Spinal cord (tissue), 10 donors: Measurements from ENCODE around the gene SLC9C1. TPM values are rescaled to one million over a fixed set of nuclear protein-coding genes. Genes with fewer than 3 reads are reported as not detected.

Experiments used
- DNase-seq, 6 donors: peaks; one replicate each; pipeline versions ENCODE4 v3.0.0 to v3.0.0-alpha.2; 2013 to 2015; ENCODE audit warnings: low spot score in 6 of 6, low read depth in 4 of 6
- H3K27ac ChIP-seq: one replicate; pipeline ENCODE4 v1.5.1; 2013; ENCODE audit warnings: low read depth, low read length, control low read depth
- H3K27me3 ChIP-seq: one replicate; pipeline ENCODE4 v1.6.1; 2013; ENCODE audit warnings: low read length; ENCODE audit not compliant: control insufficient read depth, insufficient read depth
- H3K36me3 ChIP-seq: one replicate; pipeline ENCODE4 v1.6.1; 2013; ENCODE audit warnings: low read length; ENCODE audit not compliant: control insufficient read depth, insufficient read depth
- H3K4me1 ChIP-seq: one replicate; pipeline ENCODE4 v1.6.1; 2013; ENCODE audit warnings: low read length; ENCODE audit not compliant: control insufficient read depth, insufficient read depth
- H3K4me3 ChIP-seq: one replicate; pipeline ENCODE4 v1.5.1; 2013; ENCODE audit warnings: low read depth, low read length, control low read depth
- H3K9me3 ChIP-seq: one replicate; pipeline ENCODE4 v1.6.1; 2013; ENCODE audit warnings: low read length; ENCODE audit not compliant: control insufficient read depth, insufficient read depth
- WGBS: methylation state at CpG from one replicate; pipeline ENCODE4 v1.1.5; 2013; ENCODE audit warnings: missing lambda C conversion rate; ENCODE audit not compliant: insufficient coverage; 5-methylcytosine and 5-hydroxymethylcytosine counted together
- polyA plus RNA-seq, 2 donors: library from polyadenylated mRNA; unstranded; fragments of 120-200 nt; gene quantifications; one replicate each; pipeline ENCODE4 v1.2.1, GENCODE V29; 2013; ENCODE audit not compliant: insufficient read length in 2 of 2
- small RNA-seq: library from RNA; depleted of rRNA; stranded (forward); fragments of <200 nt; gene quantifications from one replicate; pipeline ENCODE3, GENCODE V24; 2014; ENCODE audit warnings: low replicate concordance
- total RNA-seq, 2 donors: library from RNA; depleted of rRNA in 1 of 2; stranded (reverse); fragments of 120-200 nt in 1 of 2; fragments of >200 nt in 1 of 2; gene quantifications; one replicate each; pipeline versions ENCODE4 v1.2.3 to v1.2.4, GENCODE V29; 2013 to 2014
- donor health status: healthy.

The SLC9C1 gene
- total and polyA plus RNA-seq, 4 donors: 0.12 to 0.72 (median 0.45) TPM

DNA sequence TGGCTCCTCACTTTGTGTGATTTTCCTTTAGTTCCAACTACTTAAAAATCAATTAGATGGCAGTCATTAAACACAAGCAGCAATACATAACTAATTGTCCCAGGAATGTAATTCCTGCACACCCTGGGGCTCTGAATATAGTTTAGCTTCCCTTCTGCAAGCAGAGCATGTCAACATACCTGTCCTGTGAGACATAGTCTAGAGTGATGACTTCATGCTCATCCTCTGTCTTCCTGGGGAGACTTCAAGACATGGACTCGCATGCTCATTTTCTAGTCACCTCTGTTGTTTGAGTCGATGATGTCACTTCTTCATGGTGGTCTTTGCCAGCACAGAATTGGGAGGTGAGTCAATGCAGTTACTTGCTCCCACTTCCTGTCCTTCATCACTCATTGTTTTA is 192.1 kb downstream of the SLC9C1 start:
- DNase-seq: peak in 1 of 6 donors; percentile 84

DNA sequence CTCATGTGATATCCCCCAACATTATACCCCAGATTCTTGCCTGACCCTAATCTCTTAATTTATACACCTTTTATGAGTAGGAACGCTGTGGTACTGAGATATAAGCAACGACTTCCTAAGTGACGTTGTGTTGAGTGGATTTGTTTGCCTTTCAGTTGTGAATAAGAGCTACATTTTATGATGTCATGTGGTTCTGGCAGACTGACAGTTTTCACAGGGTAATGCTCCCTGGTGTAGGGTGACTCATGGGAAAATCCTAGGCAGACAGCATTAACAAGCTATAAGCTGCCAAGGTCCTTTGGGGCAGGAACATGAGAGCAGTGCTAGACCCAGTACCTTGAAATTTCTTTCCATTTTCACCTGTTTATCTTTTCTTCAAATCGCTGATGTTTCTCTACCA is 196.6 kb downstream of the SLC9C1 start:
- Histone ChIP-seq H3K36me3 (no peaks in the 10 kb centered on the region), H3K4me3 (no peak overlapping the region), H3K27ac (no peak overlapping the region), H3K9me3 (no peaks in the 10 kb centered on the region), H3K4me1 (no peaks in the 10 kb centered on the region), H3K27me3 (no peaks in the 10 kb centered on the region)
- DNase-seq: no peak
- WGBS: 93% methylated on average over 3 of the region's 4 CpGs

More for the DNA sequence above, 192.1 kb downstream of the SLC9C1 start:
- H3K4me3 ChIP-seq: no peak overlapping the region
- H3K4me1 ChIP-seq: no peaks in the 10 kb centered on the region
- WGBS: 80% methylated on average over 1 of the region's 2 CpGs
- no peak overlapping the region for H3K27ac ChIP-seq
- no peaks in the 10 kb centered on the region for H3K9me3 ChIP-seq
- H3K36me3 ChIP-seq: no peaks in the 10 kb centered on the region
- H3K27me3 ChIP-seq: no peaks in the 10 kb centered on the region

DNA sequence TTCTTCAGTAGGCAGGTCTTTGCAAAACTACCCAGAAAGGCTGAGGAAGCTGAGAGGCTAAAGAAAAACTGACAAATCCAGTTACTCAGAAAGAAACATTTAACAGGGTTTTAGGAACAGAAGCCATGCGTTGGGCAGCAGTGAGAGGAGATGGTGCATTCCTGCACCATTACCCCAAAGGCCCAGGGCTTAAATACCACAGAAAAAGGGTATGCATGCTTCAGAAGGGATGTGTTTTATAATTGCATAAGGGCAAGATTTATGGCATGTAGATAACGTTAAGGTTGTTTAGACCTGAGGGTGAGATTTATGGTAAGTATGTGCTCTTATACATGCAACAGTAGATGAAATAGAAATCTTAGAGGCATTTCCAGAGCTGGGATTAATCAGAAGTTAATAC is 197.8 kb downstream of the SLC9C1 start:
- H3K27me3 ChIP-seq: no peaks in the 10 kb centered on the region
- H3K36me3 ChIP-seq: no peaks in the 10 kb centered on the region
- DNase-seq: no peak
- no peak overlapping the region for H3K4me3 ChIP-seq
- H3K9me3 ChIP-seq: no peaks in the 10 kb centered on the region
- no peak overlapping the region for H3K27ac ChIP-seq
- 67% methylated on average over 1 of the region's 2 CpGs for WGBS
- H3K4me1 ChIP-seq: no peaks in the 10 kb centered on the region

DNA sequence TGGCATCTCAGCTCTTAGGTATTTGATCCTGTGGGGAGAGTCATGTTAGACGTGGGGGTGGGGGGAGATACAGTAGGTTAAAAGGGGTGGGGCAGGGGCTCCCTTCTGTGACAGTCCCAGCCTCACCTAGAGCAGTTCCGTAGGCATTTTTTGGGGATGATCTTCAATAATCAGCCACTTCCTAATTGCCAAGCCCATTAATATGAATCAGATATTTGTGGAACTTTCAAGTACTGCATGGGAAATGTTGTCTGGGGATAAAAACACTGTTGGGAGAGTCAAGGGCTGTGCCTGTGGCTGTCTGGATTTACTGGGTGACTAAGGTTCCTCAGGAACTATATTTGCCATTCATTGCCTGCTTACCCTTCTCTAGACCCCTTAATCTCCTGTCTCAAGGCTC is 198.3 kb downstream of the SLC9C1 start:
- no peaks in the 10 kb centered on the region for H3K9me3 ChIP-seq
- DNase-seq: no peak
- no peak overlapping the region for H3K27ac ChIP-seq
- no peaks in the 10 kb centered on the region for H3K27me3 ChIP-seq
- no peaks in the 10 kb centered on the region for H3K36me3 ChIP-seq
- no peak overlapping the region for H3K4me3 ChIP-seq
- H3K4me1 ChIP-seq: no peaks in the 10 kb centered on the region
- WGBS: no CpG with 5 or more reads among the region's 2 CpGs

DNA sequence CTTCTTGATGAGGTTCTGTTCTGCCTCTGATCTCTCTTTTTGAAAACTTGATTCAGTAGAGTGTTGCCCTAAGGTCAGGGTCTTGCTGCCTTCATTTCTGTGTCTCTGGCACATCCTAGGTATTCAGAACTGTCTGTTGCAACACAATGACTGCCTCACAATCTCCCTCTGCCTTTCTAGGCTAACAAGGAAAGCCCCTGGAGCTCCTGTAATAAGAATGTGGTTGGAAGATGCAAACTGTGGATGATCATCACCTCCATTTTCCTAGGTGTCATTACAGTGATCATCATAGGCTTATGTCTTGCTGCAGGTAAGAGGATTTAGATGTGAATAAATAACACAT is 200.9 kb downstream of the SLC9C1 start:
- H3K9me3 ChIP-seq: no peaks in the 10 kb centered on the region
- H3K27ac ChIP-seq: no peak overlapping the region
- H3K27me3 ChIP-seq: no peaks in the 10 kb centered on the region
- H3K36me3 ChIP-seq: no peaks in the 10 kb centered on the region
- no peak for DNase-seq
- H3K4me1 ChIP-seq: no peaks in the 10 kb centered on the region
- H3K4me3 ChIP-seq: no peak overlapping the region

DNA sequence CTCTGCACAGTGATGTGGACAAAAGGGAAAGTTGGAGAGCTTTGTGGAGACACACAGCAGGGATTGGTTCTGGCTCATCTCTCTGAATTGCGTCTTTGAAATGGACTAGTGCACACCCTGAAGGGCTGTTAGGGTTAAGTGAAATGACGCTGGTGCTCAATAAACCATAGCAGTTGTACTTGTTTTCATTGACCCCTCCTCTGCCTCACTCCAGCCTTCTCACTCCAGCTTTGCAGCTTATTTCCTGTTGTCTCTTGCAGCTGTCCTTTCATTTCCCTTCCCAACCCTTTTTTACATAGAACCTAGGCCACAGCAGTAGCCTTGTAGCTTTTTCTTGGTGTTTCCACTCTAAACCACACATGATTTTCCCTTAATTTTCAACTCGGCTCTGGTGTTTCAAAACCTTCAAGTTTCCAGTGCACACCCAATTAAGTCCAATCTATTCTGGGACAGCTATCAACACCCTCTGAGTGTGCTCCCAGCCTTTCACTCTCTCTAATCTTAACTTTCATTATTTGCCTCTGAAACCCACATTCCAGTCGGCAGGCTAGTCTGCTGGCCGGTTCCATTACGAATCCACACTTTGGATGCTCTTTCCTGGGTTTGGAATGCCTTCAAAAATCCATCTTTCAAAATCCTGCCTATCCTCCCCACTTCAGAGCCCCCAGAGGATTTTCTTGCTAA is 201.4 kb downstream of the SLC9C1 start:
- H3K4me3 ChIP-seq: no peak overlapping the region
- H3K9me3 ChIP-seq: no peaks in the 10 kb centered on the region
- 31% methylated on average over 4 of the region's 6 CpGs for WGBS
- no peaks in the 10 kb centered on the region for H3K27me3 ChIP-seq
- no peak for DNase-seq
- no peaks in the 10 kb centered on the region for H3K4me1 ChIP-seq
- H3K36me3 ChIP-seq: no peaks in the 10 kb centered on the region
- no peak overlapping the region for H3K27ac ChIP-seq

DNA sequence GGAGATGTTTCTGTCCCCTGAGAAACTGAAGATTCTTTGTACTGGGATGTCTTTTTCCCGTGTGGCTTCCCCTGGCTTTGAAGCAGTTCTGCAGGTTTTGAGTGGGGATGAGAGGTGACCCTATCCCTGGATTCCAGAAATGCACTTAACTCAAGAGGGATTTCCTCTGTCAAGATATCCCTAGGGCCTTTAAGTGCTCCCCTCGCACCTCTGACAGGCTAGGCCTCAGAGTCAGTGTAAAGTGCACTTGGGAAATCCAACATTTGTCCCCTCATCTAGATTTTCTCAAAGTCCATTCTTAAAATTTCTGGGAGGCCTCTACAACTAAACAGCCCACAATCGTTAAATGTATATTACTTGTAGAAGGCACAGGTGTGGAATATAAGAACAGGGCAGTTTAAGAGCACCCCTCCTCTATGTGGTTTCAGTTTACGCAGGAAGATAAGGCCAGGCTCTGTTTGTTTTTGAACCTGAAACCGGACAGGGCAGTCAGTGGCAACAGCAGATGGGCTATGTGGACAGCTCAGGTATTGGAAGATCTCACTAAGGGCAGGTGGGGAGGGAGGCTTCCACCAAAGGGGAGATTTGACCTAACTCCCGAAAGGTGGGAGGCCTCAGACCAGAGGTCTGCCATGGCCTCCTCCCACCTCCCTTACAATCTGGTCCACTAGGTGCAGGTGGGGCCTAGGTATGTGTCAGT is 203.0 kb downstream of the SLC9C1 start:
- WGBS: 79% methylated on average over 3 of the region's 6 CpGs

More for the DNA sequence above, 203.0 kb downstream of the SLC9C1 start:
- Histone ChIP-seq H3K9me3 (no peaks in the 10 kb centered on the region), H3K4me3 (no peak overlapping the region), H3K27me3 (peaks cover 12% of the 10 kb centered on the region), H3K27ac (no peak overlapping the region), H3K36me3 (no peaks in the 10 kb centered on the region), H3K4me1 (peaks cover 9% of the 10 kb centered on the region)
- DNase-seq: no peak

Small RNA genes within 50 kb of the gene (small RNA-seq; reads per million reads assigned to genes)
- gene MIR567: not detected

Other genes starting within 250 kb of the SLC9C1 start
- 1 to 10 TPM; 2.1 to 2.7 TPM for gene C3orf52, start 207.8 kb downstream of the SLC9C1 start, total RNA-seq
- 1 to 10 TPM; 1.1 to 1.4 TPM for gene C3orf52, start 207.8 kb downstream of the SLC9C1 start, polyA plus RNA-seq
- gene GCSAM, start 161.0 kb downstream of the SLC9C1 start, total RNA-seq: 1 to 10 TPM in 1 of 2 donors, under 1 TPM in 1; 0.17 to 1.2 TPM
- gene GCSAM, start 161.0 kb downstream of the SLC9C1 start, polyA plus RNA-seq: under 1 TPM in 1 of 2 donors, not detected in 1; 0.35 TPM
- 10 to 100 TPM; 26.7 to 38.8 TPM for gene CD200, start 38.9 kb upstream of the SLC9C1 start, total RNA-seq
- gene CD200, start 38.9 kb upstream of the SLC9C1 start, polyA plus RNA-seq: 100 to 1,000 TPM in 1 of 2 donors, 10 to 100 TPM in 1; 99.5 to 106 TPM
- gene BTLA, start 205.3 kb upstream of the SLC9C1 start, total RNA-seq: under 1 TPM; 0.06 to 0.10 TPM
- under 1 TPM; 0.15 to 0.32 TPM for gene BTLA, start 205.3 kb upstream of the SLC9C1 start, polyA plus RNA-seq